ENCODE measurements around the gene MCF2L.

DNA sequence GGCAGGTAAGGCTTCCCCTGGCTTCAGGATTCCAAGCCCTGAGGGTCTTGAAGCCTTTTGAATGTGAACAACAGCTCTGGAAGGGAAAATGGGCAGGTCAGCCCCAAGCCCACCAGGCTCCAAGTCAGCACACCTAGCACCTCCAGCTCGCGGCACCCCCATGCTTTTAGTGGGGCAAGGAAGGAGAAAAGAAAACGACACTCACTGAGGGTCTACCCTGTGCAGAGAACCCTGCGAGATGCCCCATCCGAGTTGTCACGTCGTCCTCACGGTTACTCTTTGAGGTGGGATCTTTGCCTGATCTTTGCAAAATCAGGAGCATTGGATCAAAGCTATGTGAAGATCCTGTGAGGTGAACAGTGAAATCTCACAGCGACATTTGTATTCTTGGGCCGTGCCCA, 147.9 kb downstream of the MCF2L start:
- TF ChIP-seq, protein P1, sequence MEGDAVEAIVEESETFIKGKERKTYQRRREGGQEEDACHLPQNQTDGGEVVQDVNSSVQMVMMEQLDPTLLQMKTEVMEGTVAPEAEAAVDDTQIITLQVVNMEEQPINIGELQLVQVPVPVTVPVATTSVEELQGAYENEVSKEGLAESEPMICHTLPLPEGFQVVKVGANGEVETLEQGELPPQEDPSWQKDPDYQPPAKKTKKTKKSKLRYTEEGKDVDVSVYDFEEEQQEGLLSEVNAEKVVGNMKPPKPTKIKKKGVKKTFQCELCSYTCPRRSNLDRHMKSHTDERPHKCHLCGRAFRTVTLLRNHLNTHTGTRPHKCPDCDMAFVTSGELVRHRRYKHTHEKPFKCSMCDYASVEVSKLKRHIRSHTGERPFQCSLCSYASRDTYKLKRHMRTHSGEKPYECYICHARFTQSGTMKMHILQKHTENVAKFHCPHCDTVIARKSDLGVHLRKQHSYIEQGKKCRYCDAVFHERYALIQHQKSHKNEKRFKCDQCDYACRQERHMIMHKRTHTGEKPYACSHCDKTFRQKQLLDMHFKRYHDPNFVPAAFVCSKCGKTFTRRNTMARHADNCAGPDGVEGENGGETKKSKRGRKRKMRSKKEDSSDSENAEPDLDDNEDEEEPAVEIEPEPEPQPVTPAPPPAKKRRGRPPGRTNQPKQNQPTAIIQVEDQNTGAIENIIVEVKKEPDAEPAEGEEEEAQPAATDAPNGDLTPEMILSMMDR (IDR thresholded peaks at IDR 0.05), result no peak
- TF ChIP-seq POLR2A (IDR thresholded peaks at IDR 0.05), result no peak

Measured in body of pancreas (tissue), 4 donors.